Naive thymus-derived CD8-positive, alpha-beta T cell (primary cell): ENCODE measurements around the gene FSD1L. TPM values are rescaled to one million over a fixed set of nuclear protein-coding genes. Genes with fewer than 3 reads are reported as not detected.
A peak's percentile ranks its signal among the peaks of the same experiment; 100 is the strongest.
"Not testable (repeated sequence)": the region's sequence is repeated elsewhere in the genome, so short reads cannot be mapped to it uniquely, and the experiment has no call there.

Source experiments
- ATAC-seq, 2 donors: fragments of 150-1000 bp; cut with Tn5 transposase in 1 of 2; sonication (Bioruptor Pico), chemical (Tn5 transposase) in 1 of 2; 1 replicate in 1 of 2; 2 replicates in 1 of 2; pipeline ENCODE4 v1.10.0; 2021; ENCODE audit warnings: mild to moderate bottlenecking in 2 of 2, moderate library complexity in 2 of 2
- POLR2A ChIA-PET: fragments of 350-600 bp; sonication (Branson Sonifier 250); formaldehyde crosslinking; loops from one replicate; lab custom pipeline; 2021; ENCODE audit warnings: antibody characterized with exemption; lab: Charles Lee
- DNase-seq, 10 donors: peaks; one replicate each; pipeline versions ENCODE4 v3.0.0 to v3.0.0-alpha.2; 2020 to 2022
- H3K27ac Mint-ChIP-seq, 10 donors: one replicate each; pipeline ENCODE4 v1.8.0; 2020 to 2022; ENCODE audit warnings: mild to moderate bottlenecking in 10 of 10, mixed read lengths in 10 of 10, moderate library complexity in 4 of 10, inconsistent platforms in 1 of 10
- H3K27me3 Mint-ChIP-seq, 5 donors: one replicate each; pipeline ENCODE4 v1.8.0; 2021 to 2022; ENCODE audit warnings: mixed read lengths in 5 of 5
- H3K36me3 Mint-ChIP-seq, 3 donors: one replicate each; pipeline ENCODE4 v1.8.0; 2020 to 2022; ENCODE audit warnings: mixed read lengths in 3 of 3, mild to moderate bottlenecking in 2 of 3, inconsistent platforms in 1 of 3
- H3K4me1 Mint-ChIP-seq, 4 donors: one replicate each; pipeline ENCODE4 v1.8.0; 2021 to 2022; ENCODE audit warnings: mixed read lengths in 4 of 4
- H3K4me3 Mint-ChIP-seq, 10 donors: one replicate each; pipeline ENCODE4 v1.8.0; 2020 to 2022; ENCODE audit warnings: mild to moderate bottlenecking in 10 of 10, mixed read lengths in 10 of 10, moderate library complexity in 6 of 10, inconsistent platforms in 1 of 10
- H3K9me3 Mint-ChIP-seq, 9 donors: one replicate each; pipeline ENCODE4 v1.8.0; 2020 to 2022; ENCODE audit warnings: mixed read lengths in 9 of 9, mild to moderate bottlenecking in 3 of 9, inconsistent platforms in 1 of 9, moderate library complexity in 1 of 9
- polyA plus RNA-seq, 3 donors: library from polyadenylated mRNA; unstranded; fragments of 300-500 nt; fragmentation: Illumina TruSeq; gene quantifications; one replicate each; pipeline ENCODE4 v1.2.3, GENCODE V29; 2021
- total RNA-seq, 8 experiments: library from RNA in 2 of 8; stranded (reverse) in 2 of 8; gene quantifications; one replicate each; pipeline ENCODE4 v1.2.3 and lab custom pipeline; 2021 to 2026

Gene FSD1L
- total and polyA plus RNA-seq, 5 experiments from 2014 or later: 0.08 to 0.63 (median 0.39) TPM; not detected in 1

GRCh38 chr9:105502276-105502675, 54.4 kb downstream of the FSD1L start:
- Mint-ChIP-seq H3K9me3 (no peaks in the 10 kb centered on the region), H3K4me3 (no peak overlapping the region), H3K27ac (no peak overlapping the region), H3K4me1 (peaks cover 0 to 9% (median 0%) of the 10 kb centered on the region in 4 donors), H3K36me3 (no peaks in the 10 kb centered on the region), H3K27me3 (no peaks in the 10 kb centered on the region)
- ATAC-seq (no peak), DNase-seq (no peak)
- POLR2A ChIA-PET: no interaction called here

- H3K4me3 Mint-ChIP-seq: no peak overlapping the region
- DNase-seq: no peak
- ATAC-seq: no peak
- H3K27ac Mint-ChIP-seq: no peak overlapping the region
- no peaks in the 10 kb centered on the region for H3K9me3 Mint-ChIP-seq
- H3K4me1 Mint-ChIP-seq: peaks cover 0 to 9% (median 0%) of the 10 kb centered on the region in 4 donors
- no peaks in the 10 kb centered on the region for H3K36me3 Mint-ChIP-seq
- POLR2A ChIA-PET: no interaction called here
- no peaks in the 10 kb centered on the region for H3K27me3 Mint-ChIP-seq
Observed at GRCh38 chr9:105503881-105504280, 56.0 kb downstream of the FSD1L start.

GRCh38 chr9:105507096-105507790, 59.4 kb downstream of the FSD1L start:
- no peak overlapping the region for H3K4me3 Mint-ChIP-seq
- POLR2A ChIA-PET: no interaction called here
- H3K9me3 Mint-ChIP-seq: no peaks in the 10 kb centered on the region
- no peaks in the 10 kb centered on the region for H3K4me1 Mint-ChIP-seq
- H3K27me3 Mint-ChIP-seq: no peaks in the 10 kb centered on the region
- no peaks in the 10 kb centered on the region for H3K36me3 Mint-ChIP-seq
- H3K27ac Mint-ChIP-seq: no peak overlapping the region
- DNase-seq (no peak), ATAC-seq (no peak)

- Mint-ChIP-seq H3K27me3 (no peaks in the 10 kb centered on the region), H3K27ac (no peak overlapping the region), H3K9me3 (no peaks in the 10 kb centered on the region), H3K4me1 (no peaks in the 10 kb centered on the region), H3K4me3 (no peak overlapping the region), H3K36me3 (no peaks in the 10 kb centered on the region)
- POLR2A ChIA-PET: interaction anchor here (0.6 kb wide), 1 partner anchor 212 kb away, joined by 3 read pairs; no protein-coding TSS in a partner anchor
- no peak for DNase-seq
- ATAC-seq: no peak
Observed at GRCh38 chr9:105508530-105508929, 60.7 kb downstream of the FSD1L start.

DNA sequence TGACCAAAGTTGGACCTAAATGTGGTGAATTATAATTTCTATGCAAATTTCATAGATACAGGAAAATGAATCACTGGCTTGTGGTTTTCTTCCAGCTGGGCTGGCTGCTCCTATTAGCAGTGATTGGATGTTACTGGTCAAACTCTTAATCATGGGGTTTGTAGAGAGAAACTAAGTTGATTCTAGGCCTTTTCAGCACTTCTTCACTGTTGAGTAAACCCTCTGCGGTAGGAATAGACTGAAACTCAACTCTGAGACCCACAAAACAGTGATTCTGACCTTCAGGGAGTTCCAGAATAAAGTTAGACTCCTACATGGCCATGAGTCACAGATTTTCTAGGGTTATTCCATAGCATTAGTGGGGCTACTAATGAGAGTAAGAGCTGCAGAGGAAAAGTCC, 62.2 kb downstream of the FSD1L start:
- Mint-ChIP-seq H3K4me1 (no peaks in the 10 kb centered on the region), H3K27me3 (peaks cover 0 to 12% (median 0%) of the 10 kb centered on the region in 5 donors), H3K27ac (no peak overlapping the region), H3K9me3 (no peaks in the 10 kb centered on the region), H3K36me3 (no peaks in the 10 kb centered on the region), H3K4me3 (no peak overlapping the region)
- no peak for DNase-seq
- no peak for ATAC-seq
- POLR2A ChIA-PET: no interaction called here

DNA sequence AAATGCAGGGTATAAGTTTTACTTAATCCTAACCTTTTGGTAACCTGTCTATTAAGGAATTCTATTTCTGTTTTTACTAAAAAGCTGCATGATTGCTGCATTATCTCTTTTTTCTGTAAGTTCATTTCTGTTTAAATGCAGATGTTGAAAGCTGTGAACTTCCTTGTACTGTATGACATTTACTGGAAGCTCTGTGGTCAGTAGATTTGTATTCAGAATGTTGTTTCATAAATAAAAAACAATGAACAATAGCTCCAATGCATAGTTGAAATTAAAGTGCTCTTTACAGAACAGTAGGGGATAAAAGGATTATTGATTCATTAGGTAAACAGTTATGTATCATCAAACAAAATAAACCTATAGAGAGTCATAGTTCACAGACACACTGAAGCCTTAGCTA, 63.6 kb downstream of the FSD1L start:
- no peak overlapping the region for H3K4me3 Mint-ChIP-seq
- no peaks in the 10 kb centered on the region for H3K36me3 Mint-ChIP-seq
- POLR2A ChIA-PET: no interaction called here
- H3K9me3 Mint-ChIP-seq: no peaks in the 10 kb centered on the region
- no peak for DNase-seq
- ATAC-seq: no peak
- H3K27ac Mint-ChIP-seq: no peak overlapping the region
- H3K4me1 Mint-ChIP-seq: no peaks in the 10 kb centered on the region
- H3K27me3 Mint-ChIP-seq: peaks cover 0 to 12% (median 0%) of the 10 kb centered on the region in 5 donors

DNA sequence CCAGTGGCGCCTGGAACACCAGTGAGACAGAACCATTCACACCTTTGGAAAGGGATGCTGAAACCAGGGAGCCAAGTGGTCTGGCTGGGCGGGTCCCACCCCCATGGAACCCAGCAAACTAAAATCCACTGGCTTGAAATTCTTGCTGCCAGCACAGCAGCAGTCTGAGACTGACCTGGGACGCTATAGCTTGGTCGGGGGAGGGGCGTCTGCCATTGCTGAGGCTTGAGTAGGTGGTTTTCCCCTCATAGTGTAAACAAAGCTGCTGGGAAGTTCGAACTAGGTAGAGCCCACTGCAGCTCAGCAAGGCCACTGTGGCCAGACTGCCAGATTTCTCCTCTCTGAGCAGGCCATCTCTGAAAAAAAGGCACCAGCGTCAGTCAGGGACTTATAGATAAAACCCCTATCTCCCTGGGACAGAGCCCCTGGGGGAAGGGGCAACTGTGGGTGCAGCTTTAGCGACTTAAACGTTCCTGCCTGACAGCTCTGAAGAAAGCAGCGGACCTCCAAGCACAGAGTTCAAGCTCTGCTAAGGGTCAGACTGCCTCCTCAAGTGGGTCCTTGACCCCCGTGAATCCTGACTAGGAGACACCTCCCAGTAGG, 68.1 kb downstream of the FSD1L start:
- no peak overlapping the region for H3K4me3 Mint-ChIP-seq
- H3K27ac Mint-ChIP-seq: no peak overlapping the region
- H3K9me3 Mint-ChIP-seq: peaks cover 0 to 2% (median 0%) of the 10 kb centered on the region in 9 donors
- POLR2A ChIA-PET: no interaction called here
- H3K27me3 Mint-ChIP-seq: peaks cover 0 to 21% (median 2%) of the 10 kb centered on the region in 5 donors
- no peaks in the 10 kb centered on the region for H3K36me3 Mint-ChIP-seq
- ATAC-seq (no peak), DNase-seq (no peak)
- no peaks in the 10 kb centered on the region for H3K4me1 Mint-ChIP-seq

DNA sequence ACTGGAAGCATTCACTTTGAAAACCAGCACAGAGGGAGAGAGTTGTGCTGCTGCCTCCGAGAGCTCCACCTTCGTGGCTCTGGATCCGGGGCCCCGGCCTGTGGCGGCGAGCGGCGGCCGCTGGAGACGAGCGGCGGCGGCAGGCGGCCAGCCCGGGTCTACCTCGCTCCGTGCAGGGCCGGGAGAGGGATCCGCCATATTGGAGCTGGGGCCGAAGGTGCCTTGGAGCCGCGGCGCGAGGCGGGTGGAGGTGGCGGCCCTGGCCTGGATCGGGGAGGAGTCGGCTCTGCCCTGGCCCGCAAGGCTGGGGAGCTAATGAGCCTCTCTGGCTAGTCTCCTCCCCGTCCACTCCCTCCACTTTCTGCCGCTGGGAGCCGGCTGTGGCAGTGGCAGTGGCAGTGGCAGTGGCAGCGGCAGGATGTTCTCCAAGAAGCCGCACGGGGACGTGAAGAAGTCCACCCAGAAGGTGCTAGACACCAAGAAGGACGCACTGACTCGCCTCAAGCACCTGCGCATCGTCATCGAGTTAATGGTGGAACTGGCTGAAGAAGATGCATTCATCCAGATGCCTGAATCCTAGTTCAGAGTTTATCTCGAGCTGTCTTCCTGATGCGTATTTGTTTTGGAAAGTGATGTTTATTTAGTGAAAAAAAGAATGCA, 72.0 kb downstream of the FSD1L start:
- peaks cover 0 to 11% (median 2%) of the 10 kb centered on the region in 5 donors for H3K27me3 Mint-ChIP-seq
- DNase-seq (peak in 7 of 10 donors; percentile 4 to 43 (median 30)), ATAC-seq (peak; percentile 91 to 99)
- POLR2A ChIA-PET, H3K4me3 Mint-ChIP-seq, H3K4me1 Mint-ChIP-seq, H3K27ac Mint-ChIP-seq, H3K9me3 Mint-ChIP-seq, H3K36me3 Mint-ChIP-seq: not testable (repeated sequence)

DNA sequence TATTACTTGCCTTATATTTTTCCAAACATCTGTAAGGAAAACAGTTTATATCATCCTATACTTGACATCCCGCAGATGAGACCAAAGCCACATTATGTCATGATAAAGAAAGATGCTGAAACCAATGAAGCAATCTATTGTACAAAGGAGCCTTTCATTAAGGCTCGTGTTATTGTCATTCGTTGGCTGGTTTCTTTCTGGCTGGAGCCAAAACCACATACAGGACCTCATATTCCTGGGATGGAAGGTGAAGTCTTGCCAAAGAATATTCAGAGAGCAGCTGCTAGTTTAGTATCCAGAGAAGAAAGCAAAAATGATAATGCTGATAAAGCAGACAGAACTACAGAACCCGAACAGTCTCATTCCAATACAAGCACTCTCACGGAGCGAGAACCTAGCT, 73.2 kb downstream of the FSD1L start:
- H3K4me3 Mint-ChIP-seq, H3K36me3 Mint-ChIP-seq, H3K9me3 Mint-ChIP-seq, H3K27ac Mint-ChIP-seq, ATAC-seq, DNase-seq, H3K4me1 Mint-ChIP-seq, POLR2A ChIA-PET: not testable (repeated sequence)
- H3K27me3 Mint-ChIP-seq: peaks cover 0 to 11% (median 2%) of the 10 kb centered on the region in 5 donors

GRCh38 chr9:105522618-105523385, 75.0 kb downstream of the FSD1L start:
- H3K27me3 Mint-ChIP-seq, POLR2A ChIA-PET, H3K36me3 Mint-ChIP-seq, H3K27ac Mint-ChIP-seq, H3K9me3 Mint-ChIP-seq, DNase-seq, ATAC-seq, H3K4me3 Mint-ChIP-seq, H3K4me1 Mint-ChIP-seq: not testable (repeated sequence)

GRCh38 chr9:105531530-105531929, 83.7 kb downstream of the FSD1L start:
- ATAC-seq (no peak), DNase-seq (no peak)
- Mint-ChIP-seq H3K9me3 (peaks cover 0 to 11% (median 3%) of the 10 kb centered on the region in 9 donors), H3K36me3 (peaks cover 0 to 12% (median 9%) of the 10 kb centered on the region in 3 donors), H3K27ac (peak overlapping the region in 2 of 10 donors; percentile 38 to 42), H3K4me1 (peaks cover 0 to 18% (median 7%) of the 10 kb centered on the region in 4 donors), H3K27me3 (peaks cover 0 to 2% (median 0%) of the 10 kb centered on the region in 5 donors), H3K4me3 (no peak overlapping the region)
- POLR2A ChIA-PET: no interaction called here

DNA sequence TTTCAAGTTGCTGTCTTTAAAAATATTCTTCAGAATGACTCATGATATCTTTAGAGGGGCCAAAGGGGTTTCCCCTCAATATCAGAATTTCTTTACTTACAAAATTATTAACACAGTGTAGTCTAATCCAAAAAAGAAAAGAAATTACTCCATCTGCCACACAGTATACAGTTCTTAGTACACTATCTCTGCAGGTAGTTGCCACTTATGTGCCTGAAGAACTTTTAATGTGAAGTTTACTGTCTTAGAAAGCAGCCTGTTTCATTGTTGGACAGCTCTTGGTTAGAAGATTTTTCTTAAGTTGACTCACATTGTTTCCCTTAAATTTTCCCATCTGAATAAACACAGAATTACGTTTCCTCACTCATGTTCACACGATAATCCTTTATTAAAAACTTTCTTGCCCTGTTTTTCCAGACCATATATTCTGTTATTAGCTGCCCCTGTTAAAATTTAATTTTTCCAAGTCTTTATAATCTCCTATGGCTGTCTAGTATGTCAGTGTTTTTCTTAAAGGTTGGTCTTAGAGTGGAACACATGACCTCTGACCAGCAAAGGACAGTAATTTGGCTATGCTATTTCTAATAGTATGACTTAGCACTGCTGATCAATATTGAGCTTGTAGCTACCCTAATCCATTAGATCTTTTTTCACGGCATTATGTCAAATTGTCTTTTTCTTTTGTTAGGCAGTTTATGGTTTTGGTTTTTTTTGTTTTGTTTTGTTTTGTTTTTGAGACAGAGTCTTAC, 88.3 kb downstream of the FSD1L start:
- DNase-seq: no peak
- Mint-ChIP-seq H3K27ac (no peak overlapping the region), H3K36me3 (no peaks in the 10 kb centered on the region), H3K4me3 (no peak overlapping the region), H3K9me3 (no peaks in the 10 kb centered on the region), H3K4me1 (peaks cover 0 to 13% (median 6%) of the 10 kb centered on the region in 4 donors), H3K27me3 (no peaks in the 10 kb centered on the region)
- no peak for ATAC-seq
- POLR2A ChIA-PET: no interaction called here
